ENCODE results near the gene NAXE.
"Not testable (repeated sequence)": the region's sequence is repeated elsewhere in the genome, so short reads cannot be mapped to it uniquely, and the experiment has no call there.

The NAXE gene

DNA sequence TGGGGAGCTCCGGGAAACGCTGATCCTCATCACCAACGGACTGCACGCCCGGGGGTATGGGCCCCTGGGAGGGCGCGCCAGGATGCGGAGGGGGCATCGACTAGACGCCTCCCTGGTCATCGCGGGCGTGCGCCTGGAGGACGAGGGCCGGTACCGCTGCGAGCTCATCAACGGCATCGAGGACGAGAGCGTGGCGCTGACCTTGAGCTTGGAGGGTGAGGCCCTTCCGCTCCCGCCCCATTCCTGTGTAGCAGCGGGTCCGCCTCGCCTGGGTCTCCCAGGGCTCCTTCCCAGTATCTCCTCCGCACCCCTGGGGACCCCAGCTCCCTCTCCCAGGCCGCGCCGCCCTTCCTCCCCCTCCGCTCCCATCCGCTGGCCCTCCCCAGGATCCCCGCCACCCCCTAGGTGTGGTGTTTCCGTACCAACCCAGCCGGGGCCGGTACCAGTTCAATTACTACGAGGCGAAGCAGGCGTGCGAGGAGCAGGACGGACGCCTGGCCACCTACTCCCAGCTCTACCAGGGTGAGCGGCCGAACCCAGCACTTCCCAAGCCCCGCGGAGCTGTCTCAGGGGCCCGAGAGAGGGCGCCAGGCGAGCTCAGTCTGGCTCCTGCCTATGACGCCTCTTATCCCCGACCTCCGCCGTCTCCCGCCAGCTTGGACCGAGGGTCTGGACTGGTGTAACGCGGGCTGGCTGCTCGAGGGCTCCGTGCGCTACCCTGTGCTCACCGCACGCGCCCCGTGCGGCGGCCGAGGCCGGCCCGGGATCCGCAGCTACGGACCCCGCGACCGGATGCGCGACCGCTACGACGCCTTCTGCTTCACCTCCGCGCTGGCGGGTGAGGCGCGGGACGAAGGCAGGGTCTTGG, 32.6 kb downstream of the NAXE start:
- DNase-seq (ENCODE audit: low spot score), result peak; percentile 57

DNA sequence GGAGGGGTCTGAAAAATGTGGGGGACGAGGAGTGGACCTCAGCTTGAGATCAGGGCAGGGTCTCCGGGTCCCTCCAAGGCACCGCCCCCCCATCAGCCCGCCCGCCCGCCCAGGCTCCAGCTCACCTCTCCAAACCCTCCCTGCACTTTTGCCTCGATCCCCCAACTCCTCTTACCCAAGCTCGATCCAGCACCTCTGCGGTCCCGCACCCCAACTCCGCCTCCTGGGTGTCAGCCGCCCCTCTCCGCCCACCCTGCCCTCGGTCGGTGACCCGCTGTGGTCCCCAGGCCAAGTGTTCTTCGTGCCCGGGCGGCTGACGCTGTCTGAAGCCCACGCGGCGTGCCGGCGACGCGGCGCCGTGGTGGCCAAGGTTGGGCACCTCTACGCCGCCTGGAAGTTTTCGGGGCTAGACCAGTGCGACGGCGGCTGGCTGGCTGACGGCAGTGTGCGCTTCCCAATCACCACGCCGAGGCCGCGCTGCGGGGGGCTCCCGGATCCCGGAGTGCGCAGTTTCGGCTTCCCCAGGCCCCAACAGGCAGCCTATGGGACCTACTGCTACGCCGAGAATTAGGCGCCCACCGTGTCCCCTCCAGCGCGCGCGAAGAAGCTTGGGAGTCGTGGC, 33.3 kb downstream of the NAXE start:
- DNase-seq (ENCODE audit: low spot score), result no peak

DNA sequence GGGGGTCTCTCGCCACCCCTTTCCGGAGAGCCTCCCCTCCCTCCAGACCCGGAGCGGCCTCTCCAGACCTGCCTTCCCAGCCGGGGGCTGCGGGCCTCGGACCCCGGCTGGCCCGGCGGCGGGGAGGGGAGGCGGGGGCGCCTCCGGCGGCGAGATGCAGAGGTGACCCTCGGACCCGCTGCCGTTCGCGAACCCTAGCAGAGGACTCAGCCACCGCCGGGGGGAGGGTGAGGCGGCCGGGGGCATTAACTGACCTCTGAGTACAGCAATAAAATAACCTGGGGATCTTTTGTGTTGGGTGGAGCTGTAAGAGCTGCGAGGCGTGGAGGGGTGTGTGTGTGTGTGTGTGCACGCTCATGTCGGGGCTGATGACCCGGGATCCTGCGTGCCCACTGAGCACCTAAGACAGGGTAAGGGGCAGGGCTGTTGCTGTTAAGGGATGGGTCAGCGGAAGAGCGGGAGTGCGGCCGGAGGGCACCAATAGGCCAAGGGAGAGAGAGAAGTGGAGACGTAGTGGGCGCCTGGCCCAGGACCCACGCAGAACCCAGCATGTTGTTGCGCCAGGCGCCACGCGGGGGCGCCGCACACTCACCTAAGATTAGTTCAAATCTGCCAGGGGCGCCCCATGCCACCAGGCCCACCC, 34.0 kb downstream of the NAXE start:
- no peak for DNase-seq (ENCODE audit: low spot score)

DNA sequence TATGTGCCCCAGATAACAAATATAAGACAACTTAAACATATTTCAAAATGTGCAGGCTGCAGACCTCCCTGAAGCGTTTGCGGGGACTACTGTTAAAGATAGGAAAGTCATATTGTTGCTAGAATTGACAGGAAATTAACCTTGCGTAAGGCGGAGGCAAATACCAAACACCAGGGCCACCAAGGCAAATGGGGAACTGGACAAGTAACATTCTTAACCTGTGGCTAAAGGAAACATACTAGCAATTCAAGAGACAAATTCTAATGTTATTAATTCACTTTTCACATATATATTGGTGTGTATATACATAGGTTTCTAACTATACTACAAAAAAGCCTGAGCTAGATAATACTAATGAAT, 34.5 kb downstream of the NAXE start:
- no peak for DNase-seq (ENCODE audit: low spot score)

DNA sequence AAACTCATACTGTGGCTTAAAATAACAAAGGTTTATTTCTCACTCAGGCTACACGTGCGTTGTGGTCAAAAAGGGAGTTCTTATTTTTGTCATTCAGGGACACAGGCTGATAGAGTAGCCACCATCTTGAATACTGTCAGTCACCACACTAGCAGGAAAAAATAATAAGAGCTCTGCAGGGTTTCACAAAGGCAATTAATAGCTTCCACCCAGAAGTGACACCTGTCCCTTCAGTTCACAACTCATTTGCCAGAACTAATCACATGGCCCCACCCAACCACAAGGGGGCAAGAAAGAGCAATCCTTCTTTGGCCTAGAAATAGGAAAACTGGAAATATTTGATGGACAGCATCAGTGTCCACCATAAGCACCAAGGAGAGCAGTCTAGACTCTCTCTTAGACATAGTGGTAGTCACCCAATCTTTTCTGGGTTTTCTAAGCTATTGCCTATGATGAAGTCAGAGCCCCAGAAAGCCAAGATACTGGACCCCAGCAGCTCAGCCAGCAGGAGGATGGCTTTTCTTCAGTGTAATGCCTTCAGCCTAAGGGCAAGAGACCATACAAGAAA, 35.8 kb downstream of the NAXE start:
- DNase-seq (ENCODE audit: low spot score), result peak; percentile 52

DNA sequence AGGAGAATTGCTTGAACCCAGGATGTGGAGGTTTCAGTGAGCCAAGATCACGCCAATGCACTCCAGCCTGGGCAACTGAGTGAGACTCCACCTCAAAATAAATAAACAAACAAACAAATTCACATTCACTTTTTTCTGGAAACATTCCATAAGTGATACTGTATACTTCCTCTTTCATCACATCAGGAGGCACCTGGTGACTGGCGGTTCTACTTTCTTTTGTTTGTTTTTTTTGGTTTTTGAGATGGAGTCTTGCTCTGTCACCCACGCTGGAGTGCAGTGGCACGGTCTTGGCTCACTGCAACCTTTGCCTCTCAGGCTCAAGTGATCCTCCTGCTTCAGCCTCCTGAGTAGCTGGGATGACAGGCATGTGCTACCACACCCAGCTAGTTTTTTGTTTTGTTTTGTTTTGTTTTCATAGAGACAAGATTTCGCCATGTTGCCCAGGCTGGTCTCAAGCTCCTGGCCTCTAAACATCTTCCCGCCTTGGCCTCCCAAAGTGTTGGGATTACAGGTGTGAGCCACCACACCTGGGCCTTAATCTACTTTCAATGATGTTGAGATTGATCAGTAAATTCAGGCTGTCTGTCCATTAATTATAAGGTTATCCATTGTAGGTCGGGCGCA, 38.4 kb downstream of the NAXE start:
- no peak for DNase-seq (ENCODE audit: low spot score)

DNA sequence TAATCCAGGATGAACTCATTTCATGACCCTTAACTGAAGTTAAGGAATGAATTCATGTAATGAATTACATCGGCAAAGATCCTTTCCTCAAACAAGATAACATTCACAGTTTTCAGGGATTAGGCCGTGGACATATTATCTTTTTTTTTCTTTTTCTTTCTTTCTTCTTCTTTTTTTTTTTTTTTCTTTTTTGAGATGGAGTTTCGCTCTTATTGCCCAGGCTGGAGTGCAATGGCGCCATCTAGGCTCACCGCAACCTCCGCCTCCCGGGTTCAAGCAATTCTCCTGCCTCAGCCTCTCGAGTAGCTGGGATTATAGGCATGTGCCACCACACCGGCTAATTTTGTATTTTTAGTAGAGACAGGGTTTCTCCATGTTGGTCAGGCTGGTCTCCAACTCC, 39.6 kb downstream of the NAXE start:
- not testable (repeated sequence) for DNase-seq (ENCODE audit: low spot score)

DNA sequence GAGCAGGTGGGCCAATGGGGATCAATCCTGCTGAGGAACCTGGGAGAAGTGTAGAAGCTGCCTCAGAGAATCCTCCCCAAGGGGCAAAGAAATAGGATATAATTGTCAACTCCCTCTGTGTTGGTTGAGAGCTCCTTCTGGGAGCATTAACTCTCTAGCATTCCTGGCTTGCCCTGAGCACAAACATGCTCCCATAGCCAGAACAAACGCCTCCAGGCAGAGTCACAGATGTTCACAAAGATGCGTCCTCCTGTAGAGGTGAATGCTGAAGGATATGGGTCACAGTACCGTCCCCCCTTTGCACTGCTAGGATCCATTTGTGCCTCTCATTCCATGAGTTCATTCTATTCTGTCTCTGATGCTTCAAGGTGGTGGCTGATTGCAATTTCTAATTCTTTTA, 40.8 kb downstream of the NAXE start:
- DNase-seq (ENCODE audit: low spot score), result no peak

DNA sequence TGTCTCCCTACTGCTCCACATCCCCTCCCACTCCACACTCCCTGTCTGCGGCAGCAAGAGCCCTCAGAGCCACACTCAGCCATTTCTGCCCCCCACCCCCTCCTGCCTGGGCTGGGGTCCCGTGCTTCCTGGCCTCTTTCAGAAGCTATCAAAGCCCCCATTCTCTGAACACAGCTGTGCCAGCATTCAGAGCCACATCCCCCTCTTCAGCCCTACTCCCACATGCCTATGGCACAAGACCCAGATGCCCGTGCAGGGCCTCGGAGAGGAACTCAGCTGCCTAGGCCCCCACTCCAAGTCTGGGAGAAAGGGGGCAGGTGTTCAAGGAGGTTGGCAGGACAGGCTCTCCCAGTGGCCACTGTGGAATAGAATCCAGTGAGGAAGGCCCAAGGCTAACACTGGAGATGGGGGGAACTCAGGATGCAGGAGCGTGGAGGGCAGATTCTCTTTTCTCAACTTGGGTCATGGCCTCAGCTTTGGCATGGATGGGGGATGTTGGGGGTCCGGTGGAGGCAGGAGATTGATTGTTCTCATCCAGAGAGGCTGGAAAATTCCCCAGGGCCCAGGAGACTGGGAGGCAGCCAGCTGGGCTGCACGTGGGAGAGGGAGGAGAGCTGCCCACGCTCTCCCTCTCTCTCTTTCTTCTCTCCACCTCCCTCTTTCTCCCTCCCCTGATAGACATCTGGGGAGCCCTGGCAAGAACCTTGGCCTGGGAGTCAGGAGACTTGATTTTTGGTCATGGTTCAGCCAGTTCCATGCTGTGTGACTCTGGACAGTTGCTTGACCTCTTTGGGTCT, 46.8 kb downstream of the NAXE start:
- DNase-seq (ENCODE audit: low spot score), result no peak

DNA sequence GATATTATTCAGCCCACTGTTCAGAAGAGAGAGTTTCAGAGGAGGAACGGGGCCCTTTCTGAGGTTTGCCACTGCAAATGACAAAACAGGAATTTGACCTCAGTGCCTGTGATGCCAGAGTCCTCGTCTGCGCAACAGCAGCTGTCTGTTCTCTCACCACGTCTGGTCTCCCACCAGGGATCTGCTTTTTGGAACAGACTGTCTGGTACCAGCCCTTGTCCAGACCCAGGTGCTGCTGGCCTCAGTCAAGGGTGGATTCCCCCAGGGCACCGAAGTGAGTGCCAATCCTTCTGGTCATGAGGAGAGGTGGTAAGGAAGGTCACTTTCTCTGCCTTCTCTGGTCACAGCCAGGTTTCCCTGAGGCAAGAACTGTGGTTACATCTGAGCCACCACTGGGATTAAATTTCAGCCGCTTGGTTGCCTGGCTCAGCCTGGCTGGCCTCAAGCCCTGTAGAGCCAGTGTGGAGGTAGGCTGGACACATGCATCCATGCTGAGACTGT, 48.1 kb downstream of the NAXE start:
- no peak for DNase-seq (ENCODE audit: low spot score)

DNA sequence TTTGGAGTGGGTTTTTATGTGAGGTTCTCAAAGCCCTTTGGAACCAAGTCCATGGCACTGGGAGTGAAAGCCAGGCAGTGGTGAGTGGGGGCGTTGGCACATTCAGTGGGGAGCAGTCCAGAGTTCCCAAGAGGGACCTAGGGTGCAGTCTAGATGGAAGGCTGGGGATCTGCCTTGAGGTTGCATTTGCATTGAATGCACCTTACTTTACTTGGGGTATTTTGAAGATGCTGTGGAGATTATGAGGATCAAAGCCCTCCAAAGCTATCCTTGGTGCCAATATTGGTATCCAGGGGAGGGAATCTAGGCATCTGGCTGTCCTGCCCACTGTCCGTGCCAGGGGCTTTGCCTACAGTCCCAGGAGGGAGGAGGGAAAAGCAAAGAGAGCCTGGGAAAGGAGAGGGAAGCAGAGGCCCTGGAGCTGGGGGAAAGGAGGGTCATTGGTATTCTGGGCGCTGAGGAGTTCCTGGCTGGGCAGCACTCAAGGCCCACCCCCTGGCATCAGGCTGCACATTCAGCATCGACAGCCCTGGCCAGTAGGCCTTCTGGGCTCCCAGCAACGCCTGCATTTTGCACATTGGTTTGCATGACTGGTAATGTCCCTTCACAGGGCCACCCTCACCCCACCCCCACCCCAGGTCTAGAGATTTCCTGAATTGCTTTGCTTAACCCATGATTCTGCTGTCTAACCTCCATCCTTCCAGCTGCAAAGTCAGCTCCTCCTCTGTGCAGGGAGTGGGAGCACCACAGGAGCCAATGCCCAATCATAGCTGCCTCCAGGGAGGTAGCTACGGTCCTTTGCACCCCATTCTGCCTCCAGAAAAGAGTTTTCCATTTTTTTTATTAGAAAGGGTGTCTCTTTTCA, 49.5 kb downstream of the NAXE start:
- no peak for DNase-seq (ENCODE audit: low spot score)

DNA sequence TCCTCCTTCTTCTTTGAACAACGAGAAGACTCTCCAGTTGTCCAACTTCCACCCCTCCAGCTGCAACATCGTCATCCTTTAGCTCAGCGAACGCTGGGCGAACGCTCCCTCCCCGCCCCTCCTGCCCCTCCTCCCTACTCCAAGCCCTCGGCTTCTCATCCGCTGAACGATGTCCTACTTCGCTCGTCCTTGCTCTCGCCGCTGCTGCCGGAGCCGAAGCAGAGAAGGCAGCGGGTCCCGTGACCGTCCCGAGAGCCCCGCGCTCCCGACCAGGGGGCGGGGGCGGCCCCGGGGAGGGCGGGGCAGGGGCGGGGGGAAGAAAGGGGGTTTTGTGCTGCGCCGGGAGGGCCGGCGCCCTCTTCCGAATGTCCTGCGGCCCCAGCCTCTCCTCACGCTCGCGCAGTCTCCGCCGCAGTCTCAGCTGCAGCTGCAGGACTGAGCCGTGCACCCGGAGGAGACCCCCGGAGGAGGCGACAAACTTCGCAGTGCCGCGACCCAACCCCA, 50.2 kb downstream of the NAXE start, which contains the start of gene BCAN:
BCAN (plus strand) TSS at position 357 of the 504 bp plus-strand sequence. CDS start 3,938 bp downstream, outside the sequence.
- no peak for DNase-seq (ENCODE audit: low spot score)

DNA sequence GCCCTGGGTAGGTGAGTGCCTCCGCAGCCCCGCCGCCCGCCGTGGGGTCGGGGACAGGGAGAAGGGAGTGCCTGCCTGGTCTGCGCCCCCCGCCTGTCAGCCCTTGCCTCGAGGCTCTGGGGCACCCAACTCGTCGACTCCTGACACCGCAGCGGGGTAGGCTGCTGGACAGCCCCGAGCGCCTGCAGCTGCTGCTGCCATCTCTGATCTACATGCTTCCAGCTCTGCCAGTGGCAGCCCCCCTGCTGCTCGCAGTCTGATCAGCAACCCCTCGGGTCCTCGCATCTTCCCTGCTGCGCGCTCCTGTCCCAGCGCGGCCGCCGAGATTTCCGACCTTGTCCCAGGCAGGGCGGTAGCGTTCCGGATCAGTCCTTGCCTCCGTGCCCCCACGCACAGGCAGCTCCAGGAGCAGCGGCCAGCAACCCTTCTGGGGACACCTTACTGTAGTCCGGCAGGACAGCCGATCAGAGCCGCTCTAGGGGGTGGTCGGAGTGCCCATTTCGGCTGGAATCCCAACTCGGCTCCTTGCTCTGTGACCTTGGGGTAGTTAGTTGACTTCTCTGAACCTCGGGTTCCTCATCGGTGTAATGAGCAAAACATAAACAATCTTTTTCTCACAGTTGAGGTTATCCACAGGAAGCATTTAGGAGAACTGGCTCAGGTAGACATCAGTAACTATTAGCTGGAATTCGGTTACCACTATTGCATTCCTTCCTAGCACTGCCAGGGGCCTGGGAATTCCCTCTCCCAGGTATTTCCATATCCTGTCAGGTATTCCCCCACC, 50.9 kb downstream of the NAXE start:
- no peak for DNase-seq (ENCODE audit: low spot score)

DNA sequence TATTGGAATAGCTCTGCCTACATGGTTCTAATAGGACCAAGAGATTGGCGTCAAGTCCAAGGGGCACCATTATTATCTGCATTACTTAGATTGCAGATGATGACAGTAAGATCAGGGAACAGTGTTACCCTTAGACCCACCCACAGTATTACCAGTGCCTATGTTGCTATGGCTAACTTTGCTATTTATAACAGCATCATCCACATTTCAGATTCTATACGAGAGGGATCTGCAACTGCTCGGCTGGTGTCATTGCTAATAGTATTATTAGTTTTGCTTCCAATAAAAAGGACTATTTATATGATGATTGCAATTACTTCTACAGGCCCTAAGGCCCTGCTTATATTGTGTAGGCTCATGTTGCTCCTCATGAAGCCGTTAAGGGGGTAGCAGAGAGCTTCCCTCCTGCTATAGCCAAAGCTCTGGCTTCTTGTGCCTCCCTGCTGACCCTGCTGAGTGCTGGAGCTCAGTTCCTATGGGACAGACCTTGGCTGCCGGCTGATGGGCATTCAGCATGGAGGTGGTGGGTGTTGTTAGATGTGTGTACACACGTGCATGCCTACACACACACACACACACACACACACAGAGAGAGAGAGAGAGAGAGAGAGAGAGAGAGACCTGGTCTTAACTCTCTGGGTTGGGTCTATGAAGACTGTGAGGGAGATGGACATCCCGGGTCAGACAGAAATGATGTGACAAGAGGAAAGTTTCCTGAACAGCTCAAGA, 51.6 kb downstream of the NAXE start:
- no peak for DNase-seq (ENCODE audit: low spot score)

DNA sequence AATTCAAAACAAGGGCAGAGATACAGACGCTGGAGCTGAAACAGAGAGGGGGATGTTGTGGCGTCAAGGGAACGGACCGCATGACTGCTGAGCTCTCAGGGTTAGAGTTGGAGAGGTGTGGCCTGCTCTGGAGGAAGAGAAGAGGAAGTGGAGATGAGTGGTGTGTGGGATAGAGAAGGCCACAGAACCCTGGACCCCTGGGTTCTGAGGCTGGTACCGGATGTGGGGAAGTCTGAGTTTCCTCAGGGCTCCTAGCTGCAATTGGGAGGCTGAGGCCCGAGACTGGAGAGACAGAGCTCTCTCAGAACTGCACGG, 52.2 kb downstream of the NAXE start:
- DNase-seq (ENCODE audit: low spot score), result no peak

Data from hepatic stellate cell (primary cell).